Common myeloid progenitor, CD34-positive (primary cell): ENCODE results near the gene MGAT5.

Experiments
- CTCF ChIA-PET: fragments of 350-600 bp; sonication (Branson Sonifier 250); formaldehyde crosslinking; loops from one replicate; lab custom pipeline; 2021; ENCODE audit warnings: antibody characterized with exemption; lab: Charles Lee
- POLR2A ChIA-PET: fragments of 350-600 bp; sonication (Branson Sonifier 250); formaldehyde crosslinking; loops from one replicate; lab custom pipeline; 2021; ENCODE audit warnings: antibody characterized with exemption; lab: Charles Lee
- DNase-seq, 3 donors: peaks; one replicate each; pipeline versions ENCODE4 v3.0.0 to v3.0.0-alpha.2; 2013
- H3K27ac ChIP-seq, 2 experiments: 1 replicate in 1 of 2; 2 replicates in 1 of 2; pipeline ENCODE4 v1.7.0; 2013; ENCODE audit warnings: inconsistent platforms in 2 of 2, low read length in 2 of 2, mild to moderate bottlenecking in 2 of 2, low read depth in 1 of 2, moderate library complexity in 1 of 2; ENCODE audit not compliant: severe bottlenecking in 2 of 2, insufficient read depth in 1 of 2, poor library complexity in 1 of 2
- H3K27me3 ChIP-seq, 5 experiments: replicated peaks in 2 of 5; 1 replicate in 3 of 5; 2 replicates in 2 of 5; pipeline versions ENCODE4 v1.6.1 to v1.7.0; 2013; ENCODE audit warnings: low read length in 4 of 5, mild to moderate bottlenecking in 2 of 5, moderate library complexity in 2 of 5, inconsistent platforms in 1 of 5; ENCODE audit not compliant: insufficient read depth in 5 of 5, control insufficient read depth in 4 of 5
- H3K36me3 ChIP-seq, 4 experiments: 1 replicate in 2 of 4; 2 replicates in 2 of 4; pipeline versions ENCODE4 v1.6.1 to v1.7.0; 2013; ENCODE audit warnings: low read length in 3 of 4, control low read depth in 1 of 4, mild to moderate bottlenecking in 1 of 4; ENCODE audit not compliant: control insufficient read depth in 4 of 4, insufficient read depth in 4 of 4
- H3K4me1 ChIP-seq, 4 experiments: 1 replicate in 3 of 4; 2 replicates in 1 of 4; pipeline versions ENCODE4 v1.6.1 to v1.7.1; 2013; ENCODE audit warnings: low read length in 3 of 4, mild to moderate bottlenecking in 3 of 4, control low read depth in 1 of 4, inconsistent platforms in 1 of 4, moderate library complexity in 1 of 4; ENCODE audit not compliant: control insufficient read depth in 4 of 4, insufficient read depth in 4 of 4; ENCODE audit errors: control extremely low read depth in 1 of 4
- H3K4me3 ChIP-seq, 7 experiments: 1 replicate in 4 of 7; 2 replicates in 3 of 7; pipeline versions ENCODE4 v1.5.1 to v1.7.0; 2013; ENCODE audit warnings: mild to moderate bottlenecking in 7 of 7, low read length in 6 of 7, moderate library complexity in 6 of 7, inconsistent platforms in 2 of 7, low read depth in 2 of 7, control low read depth in 1 of 7; ENCODE audit not compliant: insufficient read depth in 4 of 7, control insufficient read depth in 1 of 7; ENCODE audit errors: extremely low read depth in 1 of 7
- H3K9me3 ChIP-seq, 5 experiments: 1 replicate in 4 of 5; 2 replicates in 1 of 5; pipeline versions ENCODE4 v1.6.1 to v1.7.1; 2013; ENCODE audit warnings: low read length in 4 of 5, mild to moderate bottlenecking in 2 of 5, inconsistent platforms in 1 of 5, low read depth in 1 of 5, moderate library complexity in 1 of 5; ENCODE audit not compliant: control insufficient read depth in 4 of 5, insufficient read depth in 2 of 5; ENCODE audit errors: control extremely low read depth in 1 of 5
- WGBS: methylation state at CpG from one replicate; pipeline ENCODE4 v1.1.5; 2013; ENCODE audit not compliant: insufficient coverage; 5-methylcytosine and 5-hydroxymethylcytosine counted together

The MGAT5 gene

DNA sequence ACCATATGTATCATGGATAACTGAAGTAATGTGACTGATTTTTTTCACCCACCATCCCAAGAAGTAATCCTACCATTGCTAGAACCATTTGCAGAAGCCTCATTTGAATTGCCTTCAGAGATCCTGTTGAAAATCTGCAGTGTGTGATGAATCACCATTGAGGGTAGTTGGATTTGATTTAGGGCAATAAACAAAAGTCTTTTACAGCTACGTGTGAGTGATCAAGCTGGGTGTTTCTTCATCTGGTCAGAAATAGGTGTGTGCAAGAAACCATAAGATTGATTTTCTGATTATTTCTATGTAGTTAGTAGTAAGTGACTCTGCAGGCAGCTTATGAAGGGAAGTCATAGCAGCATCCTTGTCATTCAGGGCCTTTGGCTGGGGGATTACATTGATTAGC lies 159.6 kb downstream of the MGAT5 start:
- WGBS = 100% methylated on average over 1 of the region's 1 CpG
- no peaks in the 10 kb centered on the region for H3K27me3 ChIP-seq
- ChIA-PET POLR2A (no interaction called here), CTCF (interaction anchor here (1.1 to 8.2 kb wide), 5 partner anchors 123 to 528 kb away, joined by 3 to 109 read pairs (median 14); no protein-coding TSS in a partner anchor)
- no peaks in the 10 kb centered on the region for H3K9me3 ChIP-seq
- no peak overlapping the region for H3K4me3 ChIP-seq
- H3K36me3 ChIP-seq = peaks cover 2 to 10% (median 3%) of the 10 kb centered on the region in 4 experiments
- H3K27ac ChIP-seq = no peak overlapping the region
- DNase-seq = no peak
- peaks cover 0 to 6% (median 5%) of the 10 kb centered on the region in 4 experiments for H3K4me1 ChIP-seq

DNA sequence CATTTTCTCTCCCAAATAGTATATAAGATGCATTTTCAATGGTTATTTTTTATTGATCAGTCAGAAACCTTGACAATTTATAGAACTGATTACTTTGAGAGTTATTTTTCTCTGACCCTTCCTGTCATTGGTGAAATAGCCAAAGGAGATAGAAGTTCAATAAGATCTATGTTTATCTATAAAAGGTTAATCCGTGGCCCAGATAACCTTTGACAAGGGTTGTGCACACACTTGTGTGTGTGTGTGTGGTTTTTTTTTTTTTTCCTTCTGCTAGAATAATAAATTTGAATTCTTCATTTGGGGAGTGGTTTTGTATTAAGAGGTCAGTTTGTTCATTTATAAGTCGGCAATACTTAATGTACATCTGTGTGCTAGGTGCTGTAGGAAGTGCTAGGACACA lies 160.0 kb downstream of the MGAT5 start:
- H3K27me3 ChIP-seq = no peaks in the 10 kb centered on the region
- CTCF ChIA-PET = interaction anchor here (1.3 to 8.2 kb wide), 4 partner anchors 206 to 528 kb away, joined by 4 to 109 read pairs (median 51); no protein-coding TSS in a partner anchor
- H3K27ac ChIP-seq = no peak overlapping the region
- no peaks in the 10 kb centered on the region for H3K9me3 ChIP-seq
- POLR2A ChIA-PET = interaction anchor here (0.6 kb wide), 1 partner anchor 200 kb away, joined by 3 read pairs; no protein-coding TSS in a partner anchor
- 83% methylated on average over 2 of the region's 2 CpGs for WGBS
- peaks cover 2 to 13% (median 3%) of the 10 kb centered on the region in 4 experiments for H3K36me3 ChIP-seq
- H3K4me1 ChIP-seq = peaks cover 0 to 6% (median 4%) of the 10 kb centered on the region in 4 experiments
- no peak for DNase-seq
- H3K4me3 ChIP-seq = no peak overlapping the region

DNA sequence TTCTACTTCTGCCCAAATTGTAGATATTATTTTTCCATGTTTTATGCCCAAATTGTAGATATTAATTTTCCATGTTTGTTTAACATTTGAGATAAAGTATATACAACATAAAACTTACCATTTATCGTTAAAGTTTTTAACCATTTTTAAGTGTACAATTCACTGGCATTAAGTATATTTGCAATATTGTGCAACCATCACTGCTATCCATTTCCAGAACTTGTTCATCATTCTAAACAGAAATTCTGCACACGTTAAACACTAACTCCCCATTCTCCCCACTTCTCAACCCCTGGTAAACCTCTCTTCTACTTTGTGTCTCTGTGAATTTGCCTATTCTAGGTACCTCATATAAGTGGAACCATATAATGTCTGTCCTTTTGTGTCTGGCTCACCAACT lies 162.1 kb downstream of the MGAT5 start:
- no peak overlapping the region for H3K27ac ChIP-seq
- peaks cover 0 to 6% (median 4%) of the 10 kb centered on the region in 4 experiments for H3K4me1 ChIP-seq
- H3K4me3 ChIP-seq = no peak overlapping the region
- no peaks in the 10 kb centered on the region for H3K27me3 ChIP-seq
- CTCF ChIA-PET = interaction anchor here (1.2 to 8.2 kb wide), 3 partner anchors 34 to 299 kb away, joined by 3 to 109 read pairs (median 3); no protein-coding TSS in a partner anchor
- no peaks in the 10 kb centered on the region for H3K9me3 ChIP-seq
- H3K36me3 ChIP-seq = peaks cover 2 to 13% (median 3%) of the 10 kb centered on the region in 4 experiments
- 100% methylated on average over 1 of the region's 2 CpGs for WGBS
- DNase-seq = no peak
- POLR2A ChIA-PET = no interaction called here

DNA sequence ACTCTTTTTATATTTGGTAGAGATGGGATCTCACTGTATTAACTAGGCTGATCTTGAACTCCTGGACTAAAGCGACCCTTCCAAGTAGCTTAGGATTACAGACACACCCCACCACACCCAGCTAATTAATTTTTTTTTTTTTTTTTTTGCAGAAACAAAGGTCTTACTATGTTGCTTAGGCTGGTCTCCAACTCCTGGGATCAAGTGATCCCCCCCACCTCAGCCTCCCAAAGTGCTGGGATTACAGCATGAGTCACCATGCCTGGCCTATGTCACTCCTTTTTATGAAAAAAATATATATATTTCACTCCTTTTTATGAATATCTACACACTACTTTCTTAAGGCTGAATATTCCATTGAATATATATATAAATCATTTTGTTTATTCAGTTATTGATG lies 162.8 kb downstream of the MGAT5 start:
- H3K27me3 ChIP-seq = no peaks in the 10 kb centered on the region
- no peaks in the 10 kb centered on the region for H3K9me3 ChIP-seq
- no peak for DNase-seq
- no peak overlapping the region for H3K4me3 ChIP-seq
- POLR2A ChIA-PET = no interaction called here
- no peak overlapping the region for H3K27ac ChIP-seq
- CTCF ChIA-PET = interaction anchor here (1.5 kb wide), 1 partner anchor 210 kb away, joined by 3 read pairs; no protein-coding TSS in a partner anchor
- WGBS = no CpG with 5 or more reads among the region's 1 CpG
- peaks cover 0 to 3% (median 3%) of the 10 kb centered on the region in 4 experiments for H3K4me1 ChIP-seq
- peaks cover 2 to 13% (median 3%) of the 10 kb centered on the region in 4 experiments for H3K36me3 ChIP-seq

DNA sequence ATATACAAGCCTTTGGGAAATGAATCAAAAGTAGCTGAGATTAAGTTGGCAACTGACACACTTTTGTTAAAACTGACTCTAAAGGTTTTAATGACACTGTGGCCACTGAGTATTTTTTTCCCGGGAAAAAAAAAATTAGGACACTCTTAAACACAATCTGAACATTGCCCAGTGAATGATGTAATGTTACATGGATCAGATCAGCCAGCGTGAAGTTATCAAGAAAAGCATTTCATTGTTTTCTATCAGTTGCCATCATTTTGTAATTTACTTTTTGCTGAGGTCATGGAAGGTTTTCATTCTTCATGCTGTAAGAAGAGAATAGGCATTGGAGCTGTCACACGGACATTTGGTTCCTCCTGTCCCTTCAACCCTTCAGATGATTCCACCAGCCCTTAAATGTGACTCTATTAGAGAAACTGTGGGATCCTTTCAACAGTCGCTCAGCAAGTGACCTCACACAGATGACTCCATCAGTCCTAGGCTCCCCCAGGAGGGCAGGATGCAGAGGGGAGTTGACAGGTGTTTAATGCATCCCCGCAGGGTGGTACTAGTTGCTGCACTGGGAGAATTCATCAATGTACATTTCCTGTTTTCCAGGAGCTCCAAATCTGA lies 164.2 kb downstream of the MGAT5 start:
- CTCF ChIA-PET = interaction anchor here (1.1 to 2.2 kb wide), 2 partner anchors 15 to 300 kb away, joined by 3 to 9 read pairs; no protein-coding TSS in a partner anchor
- 100% methylated on average over 4 of the region's 5 CpGs for WGBS
- no peak for DNase-seq
- no peaks in the 10 kb centered on the region for H3K9me3 ChIP-seq
- peaks cover 1 to 14% (median 4%) of the 10 kb centered on the region in 4 experiments for H3K36me3 ChIP-seq
- no peaks in the 10 kb centered on the region for H3K27me3 ChIP-seq
- no peaks in the 10 kb centered on the region for H3K4me1 ChIP-seq
- POLR2A ChIA-PET = no interaction called here
- H3K27ac ChIP-seq = no peak overlapping the region
- H3K4me3 ChIP-seq = no peak overlapping the region

DNA sequence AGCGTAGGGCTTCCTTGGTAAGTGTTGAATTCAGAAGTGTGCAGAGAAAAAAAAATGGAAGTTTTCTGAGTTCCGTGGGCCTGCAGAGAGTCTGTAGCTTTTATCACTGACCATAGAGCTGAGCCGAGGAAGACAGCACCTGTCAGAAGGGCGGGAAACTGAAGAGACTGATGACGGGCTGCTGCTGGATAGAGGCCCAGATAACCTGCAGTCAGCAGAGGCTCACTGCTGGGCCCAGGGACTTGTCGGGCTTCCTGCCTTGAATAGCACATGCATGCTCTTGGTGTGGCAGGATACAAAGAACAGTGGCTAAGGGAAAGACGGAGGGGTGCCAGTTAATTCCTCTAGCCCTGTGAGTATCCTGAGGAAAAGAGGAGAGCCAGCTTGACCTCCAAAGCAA lies 166.4 kb downstream of the MGAT5 start:
- Histone ChIP-seq H3K9me3 (no peaks in the 10 kb centered on the region), H3K4me3 (no peak overlapping the region), H3K27me3 (no peaks in the 10 kb centered on the region), H3K27ac (no peak overlapping the region), H3K36me3 (peaks cover 0 to 18% (median 8%) of the 10 kb centered on the region in 4 experiments), H3K4me1 (no peaks in the 10 kb centered on the region)
- CTCF ChIA-PET = interaction anchor here (1.0 to 2.5 kb wide), 4 partner anchors 8 to 47 kb away, joined by 3 to 8 read pairs (median 4); no protein-coding TSS in a partner anchor
- POLR2A ChIA-PET = no interaction called here
- 92% methylated on average over 6 of the region's 7 CpGs for WGBS
- DNase-seq = no peak

DNA sequence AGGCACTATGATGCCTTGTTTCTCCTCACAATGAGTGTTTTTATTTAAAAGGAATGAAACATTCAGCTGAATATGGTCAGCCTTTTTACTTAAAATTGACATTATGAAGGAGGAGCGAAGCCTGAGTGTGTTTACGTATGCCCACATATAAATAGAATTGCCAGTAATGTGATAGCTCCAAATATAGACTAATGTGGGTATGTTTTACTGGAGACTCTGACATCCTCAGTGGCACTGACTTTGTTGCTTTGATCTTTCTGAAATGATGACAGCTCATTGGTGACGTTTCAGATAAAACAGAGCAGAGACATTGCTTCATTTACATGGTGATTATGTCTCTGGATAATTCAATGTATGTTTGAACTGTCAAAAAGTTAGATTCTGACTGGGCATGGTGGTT lies 167.0 kb downstream of the MGAT5 start:
- Histone ChIP-seq H3K9me3 (no peaks in the 10 kb centered on the region), H3K4me3 (no peak overlapping the region), H3K36me3 (peaks cover 0 to 23% (median 8%) of the 10 kb centered on the region in 4 experiments), H3K27ac (no peak overlapping the region), H3K4me1 (no peaks in the 10 kb centered on the region), H3K27me3 (no peaks in the 10 kb centered on the region)
- CTCF ChIA-PET = interaction anchor here (1.6 to 2.5 kb wide), 2 partner anchors 9 to 30 kb away, joined by 4 to 8 read pairs; no protein-coding TSS in a partner anchor
- DNase-seq = no peak
- 94% methylated on average over 3 of the region's 3 CpGs for WGBS
- POLR2A ChIA-PET = no interaction called here
